Gastrocnemius medialis (tissue), 4 donors: ENCODE measurements around the gene C1orf141.

ENCODE experiments used
- POLR2A ChIP-seq, 2 donors: fragments of 450-650 bp; IDR thresholded peaks; one replicate each; pipeline ENCODE4 v1.6.1; 2017; ENCODE audit warnings: antibody characterized with exemption in 2 of 2, mild to moderate bottlenecking in 2 of 2, moderate library complexity in 2 of 2
- TF ChIP-seq, protein P1 (sequence below), 5 experiments: fragments of 450-650 bp in 3 of 5; fragments of 200-600 bp in 2 of 5; sonication (generic) in 2 of 5; IDR thresholded peaks in 4 of 5; conservative IDR thresholded peaks in 1 of 5; 1 replicate in 4 of 5; 2 replicates in 1 of 5; pipeline ENCODE4 v1.5.1; 2016 to 2019; ENCODE audit warnings: antibody characterized with exemption in 5 of 5, mild to moderate bottlenecking in 3 of 5, moderate library complexity in 3 of 5

DNA sequence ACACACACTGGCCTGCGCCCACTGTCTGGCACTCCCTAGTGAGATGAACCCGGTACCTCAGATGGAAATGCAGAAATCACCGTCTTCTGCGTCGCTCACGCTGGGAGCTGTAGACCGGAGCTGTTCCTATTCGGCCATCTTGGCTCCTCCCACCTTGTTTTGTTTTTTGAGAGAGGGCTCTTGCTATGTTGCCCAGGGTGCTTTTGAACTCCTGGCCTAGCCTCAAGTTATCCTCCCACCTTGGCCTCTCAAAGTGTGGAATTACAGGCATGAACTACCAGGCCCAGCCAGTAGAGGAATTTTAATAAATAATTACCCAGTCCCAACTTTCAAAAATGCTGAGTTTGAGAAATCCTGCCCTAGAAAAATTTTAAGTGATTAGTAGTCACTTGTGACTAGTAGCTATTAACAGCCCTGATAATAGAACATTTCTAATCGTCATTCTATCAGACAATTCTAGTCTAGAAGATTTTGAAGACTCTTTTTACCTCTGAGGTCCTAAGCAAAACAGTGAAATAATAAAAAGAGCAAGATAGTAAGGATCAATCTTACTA lies 49.9 kb downstream of the C1orf141 start:
- TF ChIP-seq, protein P1, sequence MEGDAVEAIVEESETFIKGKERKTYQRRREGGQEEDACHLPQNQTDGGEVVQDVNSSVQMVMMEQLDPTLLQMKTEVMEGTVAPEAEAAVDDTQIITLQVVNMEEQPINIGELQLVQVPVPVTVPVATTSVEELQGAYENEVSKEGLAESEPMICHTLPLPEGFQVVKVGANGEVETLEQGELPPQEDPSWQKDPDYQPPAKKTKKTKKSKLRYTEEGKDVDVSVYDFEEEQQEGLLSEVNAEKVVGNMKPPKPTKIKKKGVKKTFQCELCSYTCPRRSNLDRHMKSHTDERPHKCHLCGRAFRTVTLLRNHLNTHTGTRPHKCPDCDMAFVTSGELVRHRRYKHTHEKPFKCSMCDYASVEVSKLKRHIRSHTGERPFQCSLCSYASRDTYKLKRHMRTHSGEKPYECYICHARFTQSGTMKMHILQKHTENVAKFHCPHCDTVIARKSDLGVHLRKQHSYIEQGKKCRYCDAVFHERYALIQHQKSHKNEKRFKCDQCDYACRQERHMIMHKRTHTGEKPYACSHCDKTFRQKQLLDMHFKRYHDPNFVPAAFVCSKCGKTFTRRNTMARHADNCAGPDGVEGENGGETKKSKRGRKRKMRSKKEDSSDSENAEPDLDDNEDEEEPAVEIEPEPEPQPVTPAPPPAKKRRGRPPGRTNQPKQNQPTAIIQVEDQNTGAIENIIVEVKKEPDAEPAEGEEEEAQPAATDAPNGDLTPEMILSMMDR (IDR thresholded peaks at IDR 0.05 in 4 of 5, conservative IDR thresholded peaks at IDR 0.05 in 1 of 5), result no peak
- no peak for TF ChIP-seq POLR2A (IDR thresholded peaks at IDR 0.05)
